HG02981 (cell line): ENCODE measurements around the gene TAC3.
"Not testable (repeated sequence)": the region's sequence is repeated elsewhere in the genome, so short reads cannot be mapped to it uniquely, and the experiment has no call there.

Source experiments
- ATAC-seq: cut with Tn5 transposase; IDR thresholded peaks from one replicate; pipeline ENCODE4 v1.9.1; 2021; ENCODE audit warnings: mild to moderate bottlenecking, moderate library complexity; ENCODE audit not compliant: unreplicated experiment

Gene TAC3

DNA sequence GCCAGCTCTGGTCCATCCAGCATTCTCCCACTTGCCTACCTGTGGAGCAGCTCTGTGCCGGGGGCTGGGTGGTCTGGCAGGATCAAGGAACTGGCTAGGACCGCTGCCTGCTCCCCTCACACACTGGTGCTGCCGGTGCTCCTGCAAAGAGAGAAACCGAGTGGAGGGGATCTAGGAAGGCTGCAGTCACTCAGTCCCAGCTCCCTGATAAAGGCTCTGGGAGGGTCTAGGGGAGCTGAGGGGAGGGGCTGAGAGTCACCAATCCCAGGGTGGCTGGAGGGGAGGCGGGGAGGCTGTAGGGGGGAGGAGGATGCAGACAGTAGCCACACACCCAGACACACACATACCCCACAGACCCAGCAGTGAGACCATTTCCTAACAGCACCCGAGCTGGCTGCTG, at the start of gene TAC3:
TAC3 (minus strand) TSS at position 182 of the 400 bp plus-strand sequence. CDS start 732 bp downstream, outside the sequence.
- no peak for ATAC-seq

DNA sequence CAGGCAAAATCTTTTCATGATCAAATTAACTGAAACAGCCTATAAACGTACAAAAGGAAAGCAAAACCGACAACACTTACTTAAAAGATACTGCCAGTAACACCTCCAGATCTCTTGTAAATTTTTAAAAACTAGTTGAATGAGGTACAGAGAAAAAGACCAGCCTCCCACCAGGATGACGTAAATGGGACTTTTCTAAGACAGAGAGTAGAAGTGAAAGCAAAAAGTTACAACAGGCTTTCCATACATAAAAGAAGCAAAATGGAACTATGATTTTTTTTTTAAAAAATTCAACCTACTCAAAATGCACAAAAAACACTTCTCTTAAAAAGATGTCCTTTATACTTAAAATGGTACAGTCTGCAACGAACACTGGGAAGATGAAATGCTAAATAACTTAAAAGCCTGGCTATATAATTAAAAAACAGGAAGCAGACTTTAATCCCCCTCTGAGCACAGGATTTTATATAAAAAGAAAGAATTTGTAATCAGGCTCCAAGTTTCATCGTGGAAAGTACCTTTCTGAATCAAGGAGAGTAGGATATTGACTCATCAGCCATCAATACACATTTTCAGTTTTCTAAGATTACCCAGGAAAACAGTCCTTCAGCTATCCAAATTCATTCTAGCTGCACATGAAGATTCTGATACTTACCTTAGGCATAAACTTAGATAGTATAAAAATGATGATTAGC, 47.8 kb upstream of the TAC3 start:
- peak; percentile 73 for ATAC-seq

DNA sequence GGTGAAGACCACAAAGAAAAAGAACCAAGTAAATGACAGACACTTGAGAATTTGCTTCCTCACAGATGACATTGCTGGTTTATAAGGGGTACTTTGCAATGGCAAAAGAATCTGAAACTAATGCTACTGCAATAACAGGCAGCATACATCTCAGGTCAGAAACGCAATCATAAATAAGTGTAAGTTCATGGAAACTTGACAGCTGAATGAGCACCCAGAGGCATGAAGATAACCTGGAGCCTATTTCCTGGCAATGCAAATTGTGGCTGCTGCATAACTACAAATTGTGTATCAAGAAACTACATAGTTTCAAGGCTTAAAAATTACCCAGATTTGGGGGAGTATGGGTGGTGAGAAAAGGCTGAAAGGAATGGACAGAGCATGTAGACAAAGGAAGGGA, 42.1 kb upstream of the TAC3 start:
- peak; percentile 54 for ATAC-seq

GRCh38 chr12:57057067-57057751, 40.9 kb upstream of the TAC3 start:
- ATAC-seq, result no peak

DNA sequence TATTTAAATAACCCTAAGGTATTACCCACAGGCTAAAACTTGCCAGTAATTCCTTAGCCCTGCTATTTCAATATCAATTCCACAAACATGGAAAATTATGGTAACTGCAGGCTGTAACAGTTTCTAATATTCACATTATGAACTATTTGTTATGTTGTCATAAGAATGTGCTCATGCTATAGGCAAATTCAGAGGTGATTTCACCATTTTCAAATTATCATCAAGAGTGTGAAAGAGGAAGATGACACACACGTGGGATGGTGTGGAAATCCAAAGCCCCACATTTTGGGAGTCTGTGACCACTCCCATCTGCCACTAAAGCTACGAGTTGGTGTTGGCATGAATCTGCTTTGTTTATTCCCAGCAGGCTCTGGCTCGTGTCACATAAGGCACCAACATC, 39.5 kb upstream of the TAC3 start:
- ATAC-seq, result no peak

DNA sequence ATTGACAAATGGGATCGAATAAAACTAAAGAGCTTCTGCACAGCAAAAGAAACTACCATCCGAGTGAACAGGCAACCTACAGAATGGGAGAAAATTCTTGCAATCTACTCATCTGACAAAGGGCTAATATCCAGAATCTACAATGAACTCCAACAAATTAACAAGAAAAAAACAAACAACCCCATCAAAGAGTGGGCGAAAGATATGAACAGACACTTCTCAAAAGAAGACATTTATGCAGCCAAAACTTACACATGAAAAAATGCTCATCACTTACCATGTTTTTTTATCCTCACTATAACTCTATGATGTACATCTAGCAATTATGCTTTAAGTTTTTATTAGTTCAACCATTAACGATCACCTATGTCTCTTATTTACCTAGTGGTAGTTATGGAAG, 37.6 kb upstream of the TAC3 start:
- not testable (repeated sequence) for ATAC-seq

DNA sequence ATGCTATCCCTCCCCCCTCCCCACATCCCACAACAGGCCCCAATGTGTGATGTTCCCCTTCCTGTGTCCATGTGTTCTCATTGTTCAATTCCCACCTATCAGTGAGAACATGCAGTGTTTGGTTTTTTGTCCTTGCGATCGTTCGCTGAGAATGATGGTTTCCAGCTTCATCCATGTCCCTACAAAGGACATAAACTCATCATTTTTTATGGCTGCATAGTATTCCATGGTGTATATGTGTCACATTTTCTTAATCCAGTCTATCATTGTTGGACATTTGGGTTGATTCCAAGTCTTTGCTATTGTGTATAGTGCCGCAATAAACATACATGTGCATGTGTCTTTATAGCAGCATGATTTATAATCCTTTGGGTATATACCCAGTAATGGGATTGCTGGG, 36.8 kb upstream of the TAC3 start:
- not testable (repeated sequence) for ATAC-seq

DNA sequence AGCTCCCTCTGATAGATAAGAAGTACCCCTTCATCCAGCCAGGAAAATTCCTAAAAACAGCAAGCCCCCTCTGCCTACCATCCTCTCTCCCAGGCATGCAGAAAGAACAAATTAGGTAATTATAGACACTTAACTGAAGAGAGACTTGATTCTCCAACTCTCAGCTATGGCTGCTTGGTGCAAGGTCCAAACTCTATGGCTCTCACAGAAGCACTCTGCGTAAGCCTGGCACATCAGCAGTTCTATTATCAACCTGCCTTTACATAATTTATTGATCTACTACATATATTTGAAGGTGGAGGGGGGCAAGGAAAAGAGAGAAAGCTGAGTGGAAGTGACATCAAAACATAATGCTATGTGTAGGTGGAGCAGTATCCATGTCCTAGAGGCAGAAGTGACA, 34.7 kb upstream of the TAC3 start:
- ATAC-seq, result no peak

GRCh38 chr12:57049890-57050289, 33.6 kb upstream of the TAC3 start, which contains the start of gene MYO1A:
TSS of gene MYO1A (minus strand) at chr12:57050129. CDS start at chr12:57048323, 1,806 bp downstream.
- ATAC-seq, result no peak

DNA sequence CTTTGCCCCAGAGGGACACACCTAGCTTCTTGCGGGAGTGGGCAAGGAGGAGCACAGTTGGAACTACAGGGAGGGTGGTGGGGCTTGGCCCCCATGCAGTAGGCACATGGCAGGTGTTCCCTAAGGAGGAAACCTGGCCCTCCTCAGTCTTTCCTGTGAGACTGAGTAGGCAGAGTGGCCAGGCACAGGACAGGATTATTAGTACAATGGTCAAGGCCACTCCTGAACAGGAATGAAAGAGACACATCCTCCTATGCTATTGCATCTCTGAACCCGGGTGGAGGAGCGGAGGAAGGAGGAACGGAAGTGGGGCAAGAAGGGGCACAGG, 32.8 kb upstream of the TAC3 start:
- no peak for ATAC-seq

- no peak for ATAC-seq
Measured at GRCh38 chr12:57048423-57049118, 32.2 kb upstream of the TAC3 start.

DNA sequence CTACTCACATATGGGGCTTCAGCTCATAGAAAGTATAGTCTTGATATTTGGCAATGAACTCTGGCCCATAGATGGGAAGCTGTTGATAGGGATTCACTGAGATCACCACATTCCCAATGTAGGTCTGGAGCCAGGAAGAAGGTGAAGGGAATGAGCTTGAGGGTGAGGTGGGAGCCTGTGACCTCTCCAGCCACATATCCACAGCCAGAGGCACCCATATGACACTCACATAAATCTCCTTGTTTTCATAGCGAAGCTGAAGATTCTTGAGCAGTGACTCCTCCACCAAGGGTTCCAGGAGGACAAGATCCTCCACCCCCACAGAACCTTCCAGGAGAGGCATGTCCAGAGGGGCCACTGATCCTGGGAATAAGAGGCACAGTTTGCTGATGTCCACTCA, 31.7 kb upstream of the TAC3 start:
- ATAC-seq, result no peak

- no peak for ATAC-seq
Measured at GRCh38 chr12:57046947-57047890, 30.9 kb upstream of the TAC3 start.

GRCh38 chr12:57046086-57046791, 29.9 kb upstream of the TAC3 start:
- no peak for ATAC-seq

- no peak for ATAC-seq
Measured at GRCh38 chr12:57044889-57045288, 28.6 kb upstream of the TAC3 start.

DNA sequence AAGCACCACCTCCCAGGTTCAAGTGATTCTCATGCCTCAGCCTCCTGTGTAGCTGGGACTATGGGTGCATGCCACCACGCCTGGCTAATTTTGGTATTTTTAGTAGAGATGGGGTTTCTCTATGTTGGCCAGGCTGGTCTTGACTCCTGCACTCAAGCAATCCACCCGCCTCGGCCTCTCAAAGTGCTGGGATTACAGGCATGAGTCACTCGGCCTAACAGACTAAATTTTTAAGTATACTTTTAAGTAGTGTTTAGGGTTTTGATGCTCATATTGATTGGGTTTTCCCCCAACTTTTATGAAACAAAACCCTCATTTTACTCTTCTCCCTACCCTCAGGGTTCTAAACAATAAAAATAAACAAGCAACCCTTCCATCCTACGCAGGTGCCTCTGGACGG, 28.1 kb upstream of the TAC3 start:
- no peak for ATAC-seq

DNA sequence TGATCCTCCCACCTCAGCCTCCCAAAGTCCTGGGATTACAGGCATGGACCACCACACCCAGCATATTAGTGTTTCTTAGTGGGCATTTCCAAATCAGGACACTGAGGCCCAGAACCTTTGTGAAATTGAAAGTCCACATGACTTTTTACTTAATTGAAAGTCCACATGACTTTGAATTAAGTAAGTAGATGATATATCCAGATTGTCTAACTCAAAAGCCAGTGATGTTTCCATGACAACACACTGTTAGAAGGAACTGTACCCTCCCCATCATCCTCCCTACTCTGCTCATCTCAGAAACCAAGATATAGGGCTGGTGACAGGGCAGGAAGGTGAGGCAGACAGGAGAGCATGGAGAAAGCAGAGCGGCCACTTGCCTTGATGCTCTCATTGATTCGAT, 26.4 kb upstream of the TAC3 start:
- no peak for ATAC-seq

DNA sequence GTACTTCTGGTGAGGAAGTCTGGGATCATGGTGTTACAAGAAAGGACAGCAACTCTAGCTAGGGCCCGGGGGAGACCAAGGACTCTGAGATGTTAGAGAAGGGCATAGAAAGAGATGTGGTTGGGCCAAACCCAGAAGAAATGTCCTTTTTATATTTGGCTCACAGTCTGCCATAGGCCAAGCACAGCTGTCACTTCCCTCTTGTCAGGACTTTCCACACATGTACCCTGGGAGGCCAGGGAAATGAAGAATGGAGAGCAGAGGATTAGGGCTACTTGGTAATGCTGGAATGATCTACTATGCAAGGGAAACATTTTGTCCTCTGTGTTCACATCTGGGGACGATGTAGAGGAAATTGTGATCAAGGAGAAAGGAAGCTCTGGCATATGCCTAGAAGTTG, 24.4 kb upstream of the TAC3 start:
- no peak for ATAC-seq

DNA sequence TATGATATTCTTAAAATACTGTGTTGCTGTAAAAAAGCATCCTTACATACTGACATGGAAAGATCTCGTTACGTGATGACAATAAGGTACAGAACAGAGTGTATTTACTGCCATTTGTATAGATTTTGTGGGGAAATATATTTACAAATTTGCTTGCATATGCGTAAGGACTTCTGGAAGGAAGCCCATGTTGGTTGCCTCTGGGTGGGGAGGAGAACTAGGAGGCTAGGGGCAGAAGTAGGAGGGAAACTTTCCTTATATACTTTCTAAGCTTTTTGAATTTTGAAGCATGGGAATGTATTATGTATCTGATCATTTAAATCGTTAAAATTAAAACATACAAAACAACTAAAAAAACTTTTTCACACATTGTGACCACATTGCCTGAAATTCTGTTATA, 23.9 kb upstream of the TAC3 start:
- ATAC-seq, result no peak

DNA sequence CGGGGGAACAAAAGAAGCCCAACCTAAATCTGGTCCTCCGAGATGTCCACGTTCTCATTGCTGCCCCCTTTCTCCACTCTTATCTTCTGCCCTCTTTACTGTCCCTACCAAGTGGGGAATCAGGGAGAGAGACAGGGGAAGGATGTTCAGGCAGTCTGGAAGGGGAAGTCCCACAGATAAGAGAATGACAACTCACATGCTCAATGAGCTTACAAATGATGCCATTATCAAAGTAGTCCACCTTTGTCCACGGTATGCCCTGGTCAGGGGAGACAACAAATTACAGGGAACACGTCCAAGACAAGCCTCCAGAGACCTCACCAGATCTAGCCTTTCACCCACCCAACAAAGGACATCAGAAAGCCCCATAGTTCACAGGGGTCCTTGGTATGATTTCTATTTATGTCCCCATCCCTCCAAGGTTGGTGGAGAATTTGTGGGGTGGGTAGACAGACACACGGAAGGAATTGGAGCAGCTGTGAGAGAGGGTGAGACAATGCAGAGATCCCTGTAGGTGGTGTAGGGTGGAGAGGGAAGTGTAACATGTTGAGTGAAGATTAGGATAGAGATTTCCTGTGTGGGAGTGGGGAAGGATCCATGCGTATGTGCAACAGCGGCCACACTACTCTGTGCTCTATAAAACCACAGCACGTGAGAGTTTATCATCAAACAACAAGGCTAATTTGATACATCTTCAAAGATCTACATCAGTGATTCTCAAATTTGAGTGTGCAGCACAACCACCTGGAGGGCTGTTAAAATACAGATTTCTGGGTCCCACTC, 22.9 kb upstream of the TAC3 start:
- ATAC-seq, result no peak
